Retinal pigment epithelial cell (primary cell): Measurements from ENCODE around the gene MILR1.
A peak's percentile ranks its signal among the peaks of the same experiment; 100 is the strongest.

Source experiments
- DNase-seq: peaks from one replicate; pipeline ENCODE4 v3.0.0-alpha.2; 2010; ENCODE audit warnings: low read depth
- H3K4me3 ChIP-seq: 2 replicates; pipeline ENCODE4 v1.5.1; 2011; ENCODE audit warnings: mild to moderate bottlenecking, low read length, control low read depth, moderate library complexity
- CTCF ChIP-seq: conservative IDR thresholded peaks from 2 replicates; pipeline ENCODE4 v1.5.1; 2011; ENCODE audit warnings: low read depth, low read length, control low read depth, inconsistent platforms

Gene MILR1

GRCh38 chr17:64472564-64472963 is 23.6 kb downstream of the MILR1 start:
- no peak overlapping the region for H3K4me3 ChIP-seq
- no peak for TF ChIP-seq CTCF
- no peak for DNase-seq

GRCh38 chr17:64477849-64478248 is 28.9 kb downstream of the MILR1 start:
- no peak for TF ChIP-seq CTCF

GRCh38 chr17:64480951-64481350 is 32.0 kb downstream of the MILR1 start:
- DNase-seq: no peak
- no peak for TF ChIP-seq CTCF
- no peak overlapping the region for H3K4me3 ChIP-seq

More at GRCh38 chr17:64477849-64478248, 28.9 kb downstream of the MILR1 start:
- no peak overlapping the region for H3K4me3 ChIP-seq
- no peak for DNase-seq

- no peak for DNase-seq
- H3K4me3 ChIP-seq: no peak overlapping the region
- TF ChIP-seq CTCF: no peak
These were observed 35.5 kb downstream of the MILR1 start for GRCh38 chr17:64484380-64484779.

- no peak overlapping the region for H3K4me3 ChIP-seq
- TF ChIP-seq CTCF: no peak
- DNase-seq: no peak
These were observed 39.4 kb downstream of the MILR1 start for GRCh38 chr17:64488301-64488700.

- no peak overlapping the region for H3K4me3 ChIP-seq
- no peak for DNase-seq
- peak; percentile 68 for TF ChIP-seq CTCF
These were observed 42.3 kb downstream of the MILR1 start for GRCh38 chr17:64491034-64491860.

- H3K4me3 ChIP-seq: no peak overlapping the region
- TF ChIP-seq CTCF: no peak
- DNase-seq: no peak
These were observed 43.1 kb downstream of the MILR1 start for GRCh38 chr17:64491994-64492393.
